IMR-90 (cell line): ENCODE results near the gene CYP51A1. TPM values are rescaled to one million over a fixed set of nuclear protein-coding genes. Genes with fewer than 3 reads are reported as not detected.

Source experiments
- ATAC-seq: fragments of 200-7000 bp; cut with Tn5 transposase; 2 replicates; pipeline ENCODE4 v1.9.1; 2020; ENCODE audit warnings: low read depth, mild to moderate bottlenecking, moderate library complexity
- BruUV-seq: library from RNA; stranded (reverse); fragments of 400-500 nt; replicated peaks from 2 replicates; lab custom pipeline; 2021; lab: Mats Ljungman, UMichigan
- CTCF ChIA-PET: fragments of 300-600 bp; formaldehyde crosslinking; extraction: SDS; loops from one replicate; lab custom pipeline; 2021; ENCODE audit warnings: antibody characterized with exemption; lab: Yijun Ruan, JAX
- POLR2A ChIA-PET: fragments of 300-600 bp; sonication (Branson Sonifier 250); formaldehyde crosslinking; loops from one replicate; lab custom pipeline; 2022; ENCODE audit warnings: antibody characterized with exemption; ENCODE audit not compliant: unreplicated experiment; lab: Charles Lee
- DNase-seq: peaks from one replicate; pipeline ENCODE4 v3.0.0; 2013
- H2AFZ ChIP-seq: replicated peaks from 2 replicates; pipeline ENCODE3; 2013; ENCODE audit warnings: low read length, mild to moderate bottlenecking; ENCODE audit not compliant: poor library complexity
- H2AK5ac ChIP-seq: 2 replicates; pipeline ENCODE4 v1.6.1; 2013; ENCODE audit warnings: low read depth, low read length, inconsistent platforms
- H2AK9ac ChIP-seq: replicated peaks from 2 replicates; pipeline ENCODE3; 2013; ENCODE audit warnings: mild to moderate bottlenecking, low read depth, low read length, moderate library complexity; ENCODE audit not compliant: poor library complexity
- H2BK120ac ChIP-seq: 2 replicates; pipeline ENCODE4 v1.6.1; 2013; ENCODE audit warnings: low read depth, low read length, inconsistent platforms
- H2BK15ac ChIP-seq: 3 replicates; pipeline ENCODE4 v1.6.1; 2013; ENCODE audit warnings: low read depth, low read length, inconsistent platforms
- H2BK20ac ChIP-seq: 2 replicates; pipeline ENCODE4 v1.6.1; 2013; ENCODE audit warnings: low read depth, mild to moderate bottlenecking, inconsistent platforms, low read length, moderate library complexity
- H2BK5ac ChIP-seq: 2 replicates; pipeline ENCODE4 v1.6.1; 2013; ENCODE audit warnings: mild to moderate bottlenecking, low read depth, low read length, inconsistent platforms; ENCODE audit not compliant: poor library complexity, severe bottlenecking
- H3K14ac ChIP-seq: replicated peaks from 2 replicates; pipeline ENCODE4 v1.6.1; 2013; ENCODE audit warnings: low read depth, low read length, inconsistent platforms
- H3K18ac ChIP-seq: 2 replicates; pipeline ENCODE4 v1.6.1; 2013; ENCODE audit warnings: low read depth, low read length, control low read depth
- H3K23ac ChIP-seq: 2 replicates; pipeline ENCODE4 v1.6.1; 2013; ENCODE audit warnings: low read depth, low read length, inconsistent platforms
- H3K27ac ChIP-seq: 2 replicates; pipeline ENCODE4 v1.5.1; 2013; ENCODE audit warnings: mild to moderate bottlenecking, control low read depth, low read length; ENCODE audit not compliant: insufficient read depth
- H3K27me3 ChIP-seq: 2 replicates; pipeline ENCODE4 v1.6.1; 2013; ENCODE audit warnings: low read length; ENCODE audit not compliant: control insufficient read depth, insufficient read depth
- H3K36me3 ChIP-seq: 2 replicates; pipeline ENCODE4 v1.6.1; 2013; ENCODE audit warnings: low read length, mixed read lengths; ENCODE audit not compliant: control insufficient read depth, insufficient read depth
- H3K4ac ChIP-seq: 2 replicates; pipeline ENCODE4 v1.6.1; 2013; ENCODE audit warnings: low read depth, low read length, inconsistent platforms
- H3K4me1 ChIP-seq: 2 replicates; pipeline ENCODE4 v1.6.1; 2013; ENCODE audit warnings: low read length, mixed read lengths; ENCODE audit not compliant: control insufficient read depth, insufficient read depth
- H3K4me2 ChIP-seq: 2 replicates; pipeline ENCODE4 v1.6.1; 2013; ENCODE audit warnings: low read depth, mild to moderate bottlenecking, control low read depth, low read length, moderate library complexity
- H3K4me3 ChIP-seq: 2 replicates; pipeline ENCODE4 v1.5.1; 2013; ENCODE audit warnings: low read depth, mild to moderate bottlenecking, control low read depth, low read length, moderate library complexity; ENCODE audit not compliant: insufficient read depth
- H3K56ac ChIP-seq: 2 replicates; pipeline ENCODE4 v1.6.1; 2013; ENCODE audit warnings: low read length, inconsistent platforms; ENCODE audit not compliant: insufficient read depth; ENCODE audit errors: extremely low read depth
- H3K79me1 ChIP-seq, 2 experiments: 2 replicates each; pipeline ENCODE4 v1.6.1; 2013; ENCODE audit warnings: low read length in 2 of 2, inconsistent platforms in 1 of 2, low read depth in 1 of 2
- H3K9ac ChIP-seq: 2 replicates; pipeline ENCODE4 v1.6.1; 2013; ENCODE audit warnings: low read depth, low read length, control low read depth
- H3K9me1 ChIP-seq: 2 replicates; pipeline ENCODE4 v1.6.1; 2013; ENCODE audit warnings: low read length, inconsistent platforms; ENCODE audit not compliant: insufficient read depth
- H3K9me3 ChIP-seq: 2 replicates; pipeline ENCODE4 v1.6.1; 2013; ENCODE audit warnings: low read length; ENCODE audit not compliant: control insufficient read depth, insufficient read depth
- H4K20me1 ChIP-seq: 2 replicates; pipeline ENCODE4 v1.6.1; 2013; ENCODE audit warnings: low read length, inconsistent platforms; ENCODE audit not compliant: insufficient read depth
- H4K5ac ChIP-seq: 2 replicates; pipeline ENCODE4 v1.6.1; 2013; ENCODE audit warnings: mild to moderate bottlenecking, low read depth, low read length, control low read depth
- H4K8ac ChIP-seq, 2 experiments: 2 replicates each; pipeline ENCODE4 v1.6.1; 2013; ENCODE audit warnings: low read depth in 2 of 2, low read length in 2 of 2, control low read depth in 1 of 2, inconsistent platforms in 1 of 2
- H4K91ac ChIP-seq: 2 replicates; pipeline ENCODE4 v1.6.1; 2013; ENCODE audit warnings: low read depth, low read length, inconsistent platforms; ENCODE audit not compliant: insufficient read depth
- BHLHE40 ChIP-seq: fragments of 150-350 bp; IDR thresholded peaks from 2 replicates; pipeline ENCODE4 v1.6.1; 2016; ENCODE audit warnings: mild to moderate bottlenecking, low read depth, low read length
- CEBPB ChIP-seq: IDR thresholded peaks from 2 replicates; pipeline ENCODE4 v1.6.1; 2012; ENCODE audit warnings: low read depth, low read length, improper control_type of control experiment
- CHD1 ChIP-seq: IDR thresholded peaks from 2 replicates; pipeline ENCODE4 v1.6.1; 2012; ENCODE audit warnings: low read depth, low read length, improper control_type of control experiment
- FOS ChIP-seq: fragments of 150-350 bp; IDR thresholded peaks from 2 replicates; pipeline ENCODE4 v1.6.1; 2016; ENCODE audit warnings: low read depth, low read length
- MAFK ChIP-seq: IDR thresholded peaks from 2 replicates; pipeline ENCODE4 v1.6.1; 2012; ENCODE audit warnings: low read depth, low read length, improper control_type of control experiment
- MAZ ChIP-seq: IDR thresholded peaks from 2 replicates; pipeline ENCODE4 v1.6.1; 2012; ENCODE audit warnings: low read depth, mild to moderate bottlenecking, low read length, improper control_type of control experiment, moderate library complexity, borderline replicate concordance
- MXI1 ChIP-seq: IDR thresholded peaks from 2 replicates; pipeline ENCODE4 v1.6.1; 2012; ENCODE audit warnings: low read depth, mild to moderate bottlenecking, low read length, moderate library complexity, borderline replicate concordance
- NFE2L2 ChIP-seq: fragments of 150-350 bp; IDR thresholded peaks from 2 replicates; pipeline ENCODE4 v1.6.1; 2016; ENCODE audit warnings: low read depth, mild to moderate bottlenecking, low read length
- POLR2A ChIP-seq: IDR thresholded peaks from 2 replicates; pipeline ENCODE4 v1.6.1; 2012; ENCODE audit warnings: mild to moderate bottlenecking, low read depth, low read length
- RAD21 ChIP-seq: IDR thresholded peaks from 2 replicates; pipeline ENCODE4 v1.6.1; 2012; ENCODE audit warnings: low read length, improper control_type of control experiment
- RCOR1 ChIP-seq: IDR thresholded peaks from 2 replicates; pipeline ENCODE4 v1.6.1; 2012; ENCODE audit warnings: mild to moderate bottlenecking, low read length, improper control_type of control experiment; ENCODE audit not compliant: insufficient replicate concordance
- RFX5 ChIP-seq: IDR thresholded peaks from 2 replicates; pipeline ENCODE4 v1.8.0; 2012; ENCODE audit warnings: low read depth, mild to moderate bottlenecking, low read length, moderate library complexity
- SMC3 ChIP-seq: fragments of 150-350 bp; IDR thresholded peaks from 2 replicates; pipeline ENCODE4 v1.6.1; 2016; ENCODE audit warnings: low read depth, mild to moderate bottlenecking, antibody characterized with exemption, low read length, moderate library complexity
- WGBS, 2 experiments: methylation state at CpG; one replicate each; pipeline versions ENCODE4 v1.1.5 to v1.1.7; 2013; ENCODE audit warnings: missing lambda C conversion rate in 2 of 2; ENCODE audit not compliant: insufficient read length in 1 of 2; ENCODE audit errors: extremely low coverage in 2 of 2; 5-methylcytosine and 5-hydroxymethylcytosine counted together
- dilution Hi-C: fragments of 300-500 bp; cut with HindIII; formaldehyde crosslinking; loops from one replicate; pipeline ENCODE4 v1.14.3; 2018; ENCODE audit warnings: low sequenced_read_pairs; ENCODE audit not compliant: unreplicated experiment
- in situ Hi-C: fragments of 300-500 bp; cut with MboI; formaldehyde crosslinking; loops from 3 replicates; pipeline ENCODE4 v1.14.3; 2019; ENCODE audit warnings: low sequenced_read_pairs, inconsistent platforms, mixed read lengths
- intact Hi-C: fragments of 100-400 bp; cut with micrococcal nuclease; formaldehyde crosslinking; loops from 2 replicates; pipeline ENCODE4 v1.10.0; 2022
- polyA plus RNA-seq, 3 experiments: library from polyadenylated mRNA; depleted of rRNA; stranded (reverse); fragments of >200 nt; gene quantifications; 2 replicates each; pipeline ENCODE4 v1.2.3, GENCODE V29; 2012; ENCODE audit warnings: low replicate concordance in 1 of 3
- total RNA-seq: library from RNA; depleted of rRNA; stranded (reverse); fragments of >200 nt; gene quantifications from 2 replicates; pipeline ENCODE4 v1.2.3, GENCODE V29; 2012
- TF ChIP-seq, protein P1 (sequence below): fragments of 150-350 bp; IDR thresholded peaks from 2 replicates; pipeline ENCODE4 v1.6.1; 2016; ENCODE audit warnings: low read depth, mild to moderate bottlenecking, low read length, moderate library complexity, borderline replicate concordance
- TF ChIP-seq, protein P2 (sequence below): conservative IDR thresholded peaks from 2 replicates; pipeline ENCODE4 v1.5.1; 2012; ENCODE audit warnings: mild to moderate bottlenecking, low read depth, low read length, improper control_type of control experiment
- TF ChIP-seq, protein P3 (sequence below): fragments of 150-350 bp; IDR thresholded peaks from 2 replicates; pipeline ENCODE4 v1.6.1; 2017; ENCODE audit warnings: mild to moderate bottlenecking, antibody characterized with exemption, low read length, low read depth

The CYP51A1 gene
- total and polyA plus RNA-seq, 2 of the 4 experiments (the other 2 are of a cell fraction) = 12.1 to 76.4 TPM

DNA sequence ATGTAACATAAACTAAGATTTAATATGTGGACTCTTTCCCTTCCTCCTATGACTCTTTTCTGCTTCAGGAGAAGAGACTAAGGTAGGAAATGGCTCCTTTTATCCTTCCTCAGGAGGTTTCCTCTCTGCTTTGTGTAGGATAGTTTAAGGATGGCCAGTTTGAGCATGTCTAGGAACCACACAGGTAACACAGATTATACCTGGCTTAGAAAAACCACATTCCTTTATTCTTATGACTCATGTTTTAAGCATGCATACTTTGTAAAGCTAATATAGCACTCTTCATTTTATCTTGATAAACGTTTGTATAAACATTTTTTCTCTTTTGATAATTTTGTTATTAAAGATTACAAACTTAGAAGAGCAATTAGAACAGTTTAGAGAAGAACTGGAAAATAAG lies 57.8 kb downstream of the CYP51A1 start:
- Histone ChIP-seq H2AFZ (no peak overlapping the region), H2BK15ac (no peak overlapping the region), H3K23ac (no peak overlapping the region; the same call in 1 of the 2 replicates), H4K91ac (no peak overlapping the region), H3K56ac (no peak overlapping the region), H2BK5ac (no peak overlapping the region), H2AK5ac (no peak overlapping the region), H3K4me3 (no peak overlapping the region), H4K8ac (no peak overlapping the region), H3K79me1 (no peaks in the 10 kb centered on the region), H3K9me3 (no peaks in the 10 kb centered on the region), H3K9me1 (no peaks in the 10 kb centered on the region), H4K5ac (no peak overlapping the region), H2BK20ac (no peak overlapping the region), H3K4me2 (no peak overlapping the region), H2BK120ac (no peak overlapping the region), H3K4ac (no peak overlapping the region), H3K18ac (no peak overlapping the region), H3K4me1 (no peaks in the 10 kb centered on the region), H2AK9ac (no peak overlapping the region), H3K27ac (no peak overlapping the region), H3K9ac (no peak overlapping the region), H3K36me3 (peaks cover 10% of the 10 kb centered on the region; the same call in 1 of the 2 replicates), H3K14ac (no peak overlapping the region), H3K27me3 (no peaks in the 10 kb centered on the region), H4K20me1 (no peaks in the 10 kb centered on the region)
- no CpG with 5 or more reads among the region's 1 CpG for WGBS, 2 experiments
- in situ Hi-C loops = no loop called here
- CTCF ChIA-PET = no interaction called here
- DNase-seq = no peak
- ATAC-seq = no peak
- BruUV-seq = no TSS peak
- POLR2A ChIA-PET = no interaction called here
- TF ChIP-seq CEBPB = no peak
- TF ChIP-seq CHD1 = no peak
- no peak for TF ChIP-seq MAFK
- TF ChIP-seq, protein P1, sequence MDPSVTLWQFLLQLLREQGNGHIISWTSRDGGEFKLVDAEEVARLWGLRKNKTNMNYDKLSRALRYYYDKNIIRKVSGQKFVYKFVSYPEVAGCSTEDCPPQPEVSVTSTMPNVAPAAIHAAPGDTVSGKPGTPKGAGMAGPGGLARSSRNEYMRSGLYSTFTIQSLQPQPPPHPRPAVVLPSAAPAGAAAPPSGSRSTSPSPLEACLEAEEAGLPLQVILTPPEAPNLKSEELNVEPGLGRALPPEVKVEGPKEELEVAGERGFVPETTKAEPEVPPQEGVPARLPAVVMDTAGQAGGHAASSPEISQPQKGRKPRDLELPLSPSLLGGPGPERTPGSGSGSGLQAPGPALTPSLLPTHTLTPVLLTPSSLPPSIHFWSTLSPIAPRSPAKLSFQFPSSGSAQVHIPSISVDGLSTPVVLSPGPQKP = no peak
- TF ChIP-seq FOS = no peak
- TF ChIP-seq MAZ = no peak
- TF ChIP-seq, protein P2, sequence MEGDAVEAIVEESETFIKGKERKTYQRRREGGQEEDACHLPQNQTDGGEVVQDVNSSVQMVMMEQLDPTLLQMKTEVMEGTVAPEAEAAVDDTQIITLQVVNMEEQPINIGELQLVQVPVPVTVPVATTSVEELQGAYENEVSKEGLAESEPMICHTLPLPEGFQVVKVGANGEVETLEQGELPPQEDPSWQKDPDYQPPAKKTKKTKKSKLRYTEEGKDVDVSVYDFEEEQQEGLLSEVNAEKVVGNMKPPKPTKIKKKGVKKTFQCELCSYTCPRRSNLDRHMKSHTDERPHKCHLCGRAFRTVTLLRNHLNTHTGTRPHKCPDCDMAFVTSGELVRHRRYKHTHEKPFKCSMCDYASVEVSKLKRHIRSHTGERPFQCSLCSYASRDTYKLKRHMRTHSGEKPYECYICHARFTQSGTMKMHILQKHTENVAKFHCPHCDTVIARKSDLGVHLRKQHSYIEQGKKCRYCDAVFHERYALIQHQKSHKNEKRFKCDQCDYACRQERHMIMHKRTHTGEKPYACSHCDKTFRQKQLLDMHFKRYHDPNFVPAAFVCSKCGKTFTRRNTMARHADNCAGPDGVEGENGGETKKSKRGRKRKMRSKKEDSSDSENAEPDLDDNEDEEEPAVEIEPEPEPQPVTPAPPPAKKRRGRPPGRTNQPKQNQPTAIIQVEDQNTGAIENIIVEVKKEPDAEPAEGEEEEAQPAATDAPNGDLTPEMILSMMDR = no peak
- TF ChIP-seq POLR2A = no peak
- no peak for TF ChIP-seq SMC3
- no peak for TF ChIP-seq RAD21
- TF ChIP-seq BHLHE40 = no peak
- TF ChIP-seq NFE2L2 = no peak
- TF ChIP-seq RFX5 = no peak
- TF ChIP-seq MXI1 = no peak
- TF ChIP-seq, protein P3, sequence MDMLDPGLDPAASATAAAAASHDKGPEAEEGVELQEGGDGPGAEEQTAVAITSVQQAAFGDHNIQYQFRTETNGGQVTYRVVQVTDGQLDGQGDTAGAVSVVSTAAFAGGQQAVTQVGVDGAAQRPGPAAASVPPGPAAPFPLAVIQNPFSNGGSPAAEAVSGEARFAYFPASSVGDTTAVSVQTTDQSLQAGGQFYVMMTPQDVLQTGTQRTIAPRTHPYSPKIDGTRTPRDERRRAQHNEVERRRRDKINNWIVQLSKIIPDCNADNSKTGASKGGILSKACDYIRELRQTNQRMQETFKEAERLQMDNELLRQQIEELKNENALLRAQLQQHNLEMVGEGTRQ = no peak
- no peak for TF ChIP-seq RCOR1
- dilution Hi-C loops = no loop called here
- intact Hi-C loops = no loop called here
